Measurements from ENCODE around the gene UCP1.

The UCP1 gene, protein sequence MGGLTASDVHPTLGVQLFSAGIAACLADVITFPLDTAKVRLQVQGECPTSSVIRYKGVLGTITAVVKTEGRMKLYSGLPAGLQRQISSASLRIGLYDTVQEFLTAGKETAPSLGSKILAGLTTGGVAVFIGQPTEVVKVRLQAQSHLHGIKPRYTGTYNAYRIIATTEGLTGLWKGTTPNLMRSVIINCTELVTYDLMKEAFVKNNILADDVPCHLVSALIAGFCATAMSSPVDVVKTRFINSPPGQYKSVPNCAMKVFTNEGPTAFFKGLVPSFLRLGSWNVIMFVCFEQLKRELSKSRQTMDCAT

DNA sequence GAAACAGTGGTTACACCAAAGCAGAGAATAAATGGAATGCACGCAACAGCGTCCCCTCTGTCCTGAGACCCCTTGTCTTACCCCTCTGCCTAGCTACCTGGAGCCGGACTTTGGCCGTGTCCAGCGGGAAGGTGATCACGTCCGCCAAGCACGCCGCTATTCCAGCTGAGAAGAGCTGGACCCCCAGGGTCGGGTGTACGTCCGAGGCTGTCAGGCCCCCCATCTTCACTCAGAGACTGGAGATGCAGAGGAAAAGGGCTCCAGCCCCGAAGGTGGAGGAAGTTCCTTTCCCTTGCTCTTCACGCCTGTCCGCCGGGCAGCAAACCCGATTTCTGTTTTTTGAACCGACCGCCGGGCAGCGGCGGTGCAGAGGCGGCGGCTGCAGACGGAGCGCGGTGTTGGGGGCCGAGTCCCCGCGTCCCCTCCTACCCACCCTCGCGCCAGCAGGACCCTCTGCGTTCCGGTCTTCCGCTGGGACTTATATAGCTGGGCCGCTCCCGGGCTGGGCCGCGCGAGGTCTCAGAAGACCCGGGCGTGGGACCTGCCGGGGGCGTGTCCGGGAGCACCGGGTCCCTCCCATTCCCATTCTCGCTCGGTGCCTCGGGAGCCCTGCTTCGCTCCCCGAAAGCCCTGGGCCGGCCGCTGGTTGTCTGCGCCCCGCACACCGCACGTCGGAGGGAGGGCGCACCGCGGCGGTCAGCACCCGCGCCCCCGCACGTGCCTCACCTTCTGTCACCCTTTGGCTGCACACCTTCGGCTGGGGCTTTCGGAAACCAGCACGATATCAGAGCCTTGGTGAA lies at the start of gene UCP1:
UCP1 (minus strand) TSS at position 455 of the 800 bp plus-strand sequence; CDS start at position 223, 232 bp downstream.
- DNase-seq, result no peak

DNA sequence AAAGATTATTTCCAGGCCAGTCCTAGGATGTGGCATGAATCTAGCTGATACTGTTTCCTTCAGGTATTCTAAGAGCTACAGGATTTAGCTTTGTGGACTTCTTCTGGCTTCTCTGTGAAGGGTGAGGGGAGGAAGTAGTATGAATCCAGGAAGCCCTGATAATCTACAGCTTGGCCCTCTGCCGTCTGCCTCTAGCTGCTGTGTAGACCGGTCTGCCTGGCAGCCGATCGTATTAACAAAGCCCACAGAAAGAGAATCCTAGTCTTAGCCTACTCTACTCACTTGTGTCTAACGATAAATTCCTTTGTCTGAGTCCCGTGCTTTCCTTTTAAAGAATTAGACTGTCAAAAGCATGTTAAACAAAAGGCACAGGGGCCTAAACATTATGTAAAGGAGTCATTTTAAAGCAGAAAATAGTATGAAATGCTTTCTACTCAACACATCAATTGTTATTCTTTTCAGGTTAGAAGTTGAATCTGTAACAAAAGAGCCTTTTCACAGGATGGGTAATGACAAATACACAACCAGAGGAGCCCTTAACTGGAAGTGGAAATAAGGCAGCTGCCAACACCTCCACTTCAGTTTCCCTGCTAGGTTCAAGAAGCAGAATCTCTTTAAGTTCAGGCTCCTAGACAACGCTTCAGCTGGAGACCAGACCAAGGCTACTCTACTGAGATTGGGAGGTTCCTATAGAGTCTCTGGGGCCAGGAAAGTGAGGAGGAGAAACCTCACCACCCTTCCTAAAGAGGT lies 48.9 kb upstream of the UCP1 start:
- no peak for DNase-seq

DNA sequence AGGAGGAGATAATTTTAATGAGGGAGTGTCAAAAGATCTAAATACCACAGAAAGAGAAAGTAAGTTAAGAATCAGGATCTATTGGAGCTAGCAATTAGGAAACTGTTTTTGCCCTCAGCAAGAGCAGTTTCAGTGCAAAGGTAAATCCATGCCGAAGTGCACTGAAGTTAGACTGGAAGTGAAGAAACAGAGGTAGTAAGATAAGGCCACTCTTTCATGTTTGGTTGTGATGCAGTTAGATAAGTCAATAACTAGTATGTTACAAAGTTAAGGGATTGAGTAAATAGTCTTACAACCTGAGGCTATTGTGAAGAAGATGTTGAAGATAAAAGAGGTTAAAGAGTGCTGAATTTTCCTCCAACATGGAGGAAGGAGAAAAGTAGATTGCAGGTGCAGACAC lies 46.7 kb upstream of the UCP1 start:
- DNase-seq, result no peak

DNA sequence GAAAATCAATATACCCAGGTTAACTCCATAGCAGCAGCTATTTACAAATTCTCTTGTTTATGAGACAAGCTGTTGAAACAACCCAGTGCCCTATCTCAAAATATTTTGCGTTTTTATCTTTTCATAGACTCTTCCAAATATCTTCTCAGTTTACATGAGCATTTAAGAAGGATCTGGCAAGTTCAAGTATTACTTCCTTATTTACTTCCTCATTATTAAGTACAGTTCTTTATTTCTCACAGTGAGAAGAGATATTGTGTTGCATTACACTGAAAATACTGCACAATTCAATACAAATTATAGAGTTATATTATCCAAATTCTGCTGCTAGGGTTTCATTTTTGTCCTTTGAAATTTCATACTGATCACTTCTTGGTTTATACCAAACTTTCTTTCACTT lies 43.6 kb upstream of the UCP1 start:
- DNase-seq, result no peak

DNA sequence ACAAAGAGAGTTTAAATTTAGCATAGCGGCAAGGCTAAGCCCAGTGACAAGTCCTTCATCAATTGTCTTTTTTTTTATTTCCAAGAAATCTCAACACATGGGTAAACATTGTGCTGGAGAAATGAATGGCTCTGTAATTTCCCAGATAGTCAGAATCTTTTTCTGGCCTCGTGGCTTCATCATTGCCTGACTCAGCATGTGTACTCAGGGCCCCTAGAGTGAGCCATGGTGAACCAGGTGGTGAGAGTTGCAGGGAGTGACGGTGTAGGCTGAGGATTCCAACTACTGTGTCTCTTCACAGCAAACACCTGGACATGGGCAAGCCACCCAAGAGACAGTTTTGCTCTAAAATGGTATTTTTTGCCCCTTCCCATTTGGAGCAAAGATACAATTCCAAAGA lies 43.1 kb upstream of the UCP1 start:
- no peak for DNase-seq

DNA sequence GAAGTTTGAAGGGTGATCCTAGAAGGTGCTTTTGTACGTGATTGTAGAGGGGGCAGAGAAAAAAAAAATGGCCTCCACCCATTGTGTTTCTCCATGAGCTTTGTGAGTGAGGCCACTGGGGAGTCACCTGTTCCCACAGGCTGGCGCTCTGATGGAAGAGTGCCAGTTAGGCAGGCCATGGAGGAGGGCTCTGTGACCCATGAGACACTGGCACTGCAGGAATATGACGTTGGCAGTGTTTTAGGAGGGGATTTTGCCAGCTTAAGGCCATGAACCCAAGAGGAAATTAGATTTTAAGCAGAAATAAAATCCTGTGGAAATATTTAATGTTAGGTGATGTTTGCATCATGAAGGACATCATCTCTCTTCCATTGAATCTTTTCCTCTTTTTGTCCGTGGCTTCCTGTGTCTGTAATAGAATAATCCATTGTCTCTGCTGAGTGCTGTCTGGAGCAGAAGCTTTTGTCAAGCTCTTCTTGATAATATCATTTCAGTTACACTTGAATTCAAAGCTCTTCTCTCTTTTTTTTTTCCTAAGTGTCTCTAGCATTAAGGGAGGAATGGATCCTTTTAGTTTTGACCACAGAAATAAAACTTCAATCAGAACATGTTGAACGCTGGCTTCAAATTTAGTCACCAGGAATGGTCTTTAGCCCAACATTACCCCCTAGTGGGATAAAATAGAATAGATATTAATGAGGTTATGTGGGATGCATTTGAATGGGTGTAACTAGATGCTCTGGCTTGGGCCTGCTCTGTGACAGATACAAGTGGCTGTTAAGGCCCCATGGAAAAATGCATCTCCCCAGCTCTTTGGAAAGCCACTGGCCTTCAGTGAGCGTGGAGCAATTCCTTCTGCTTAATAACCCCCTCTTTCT lies 41.0 kb upstream of the UCP1 start:
- DNase-seq, result peak in 11 of 51 donors; percentile 2 to 52 (median 6)

DNA sequence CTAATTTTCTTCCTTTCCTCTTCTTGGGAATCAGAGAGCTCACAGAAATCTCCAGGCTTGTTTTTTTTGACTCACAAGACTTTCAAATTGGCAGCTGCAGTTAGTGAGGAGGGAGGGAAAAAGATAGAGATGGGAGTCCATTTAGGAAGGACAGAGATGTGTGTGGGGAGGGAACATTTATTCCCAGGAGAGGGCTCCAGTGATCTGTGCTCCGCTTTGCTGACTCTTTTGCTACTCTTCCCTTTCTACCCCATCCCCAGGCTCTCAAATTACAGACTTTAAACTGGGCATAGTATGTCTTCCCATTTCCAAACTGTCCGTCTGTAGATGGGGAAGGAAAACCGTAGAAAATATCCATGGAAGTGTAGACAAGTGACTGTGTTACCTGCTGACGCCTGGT lies 39.1 kb upstream of the UCP1 start:
- DNase-seq, result no peak

DNA sequence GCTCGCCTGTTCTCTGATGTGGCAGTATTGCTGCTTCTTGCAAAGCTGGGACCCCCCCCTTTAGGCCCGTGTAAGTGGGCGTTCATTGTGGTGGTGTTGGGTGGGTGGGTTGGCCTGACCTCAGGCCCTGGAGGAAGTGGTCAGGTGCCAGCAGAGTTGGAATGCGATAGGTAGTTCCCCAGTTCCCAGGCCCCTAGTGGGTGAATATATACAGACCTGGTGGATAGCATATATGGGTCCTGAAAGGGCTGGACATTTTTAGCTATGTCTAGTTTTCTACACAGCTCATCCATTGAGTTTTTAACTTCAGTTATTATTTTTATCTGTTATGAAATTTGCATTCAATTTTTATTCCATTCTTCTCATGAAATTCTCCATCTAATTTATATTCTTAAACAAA lies 35.8 kb upstream of the UCP1 start:
- no peak for DNase-seq

DNA sequence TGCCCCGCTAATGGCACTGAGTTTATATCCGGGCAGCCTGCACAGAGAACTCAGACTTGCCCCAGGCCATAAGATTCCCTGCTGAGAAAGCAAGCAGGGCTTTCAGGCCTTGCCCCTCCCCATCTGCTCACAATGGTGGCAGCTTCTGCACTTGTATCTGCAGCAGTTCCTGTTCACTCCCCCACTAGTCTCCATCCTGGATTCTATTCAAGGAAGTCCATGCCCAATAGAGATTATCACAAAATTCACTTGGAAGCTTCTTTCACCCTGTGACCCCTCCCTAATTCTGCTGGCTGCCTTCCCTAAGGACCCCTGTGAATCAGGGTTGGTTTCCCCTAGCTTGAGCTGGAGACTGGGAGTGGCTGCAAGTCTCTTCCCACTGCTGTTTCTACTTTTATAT lies 34.5 kb upstream of the UCP1 start:
- no peak for DNase-seq

DNA sequence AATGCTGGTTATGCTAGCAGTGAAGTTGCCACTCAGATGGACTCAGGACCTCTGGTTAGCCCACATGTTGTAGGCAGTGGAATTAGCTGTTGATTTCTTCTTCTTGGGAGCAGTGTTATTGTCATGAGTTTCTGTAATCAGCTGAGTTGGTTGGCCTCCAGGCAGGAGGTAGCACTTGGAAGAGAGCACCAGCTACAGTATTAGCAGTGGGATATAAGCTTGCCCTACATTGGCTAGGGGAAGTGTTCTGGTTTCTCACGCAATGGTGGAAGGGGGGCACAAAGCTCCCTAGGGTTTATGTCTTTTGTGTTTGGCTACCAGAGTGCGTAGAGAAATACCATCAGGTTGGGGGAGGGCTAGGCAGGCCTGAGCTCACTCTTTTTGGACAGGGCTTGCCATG lies 34.0 kb upstream of the UCP1 start:
- no peak for DNase-seq

DNA sequence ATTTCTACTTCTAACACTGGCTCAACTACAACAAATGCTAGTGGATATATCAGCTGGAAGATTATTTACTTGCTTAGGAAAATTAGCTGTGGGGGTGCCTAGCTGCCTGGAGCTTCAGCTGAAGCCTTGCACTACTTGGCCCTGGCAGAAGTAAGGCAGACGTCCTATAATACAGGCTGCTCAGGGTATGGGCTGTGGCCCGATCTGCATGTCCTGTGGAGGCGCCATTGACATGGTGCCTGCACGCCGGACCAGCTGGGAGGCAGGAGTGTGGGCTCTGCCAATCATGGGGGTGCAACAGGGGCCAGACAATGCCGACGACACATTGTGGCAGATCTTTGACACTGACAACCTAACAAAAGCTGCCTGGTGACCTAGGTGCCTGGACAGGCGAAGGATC lies 31.6 kb upstream of the UCP1 start:
- DNase-seq, result no peak

DNA sequence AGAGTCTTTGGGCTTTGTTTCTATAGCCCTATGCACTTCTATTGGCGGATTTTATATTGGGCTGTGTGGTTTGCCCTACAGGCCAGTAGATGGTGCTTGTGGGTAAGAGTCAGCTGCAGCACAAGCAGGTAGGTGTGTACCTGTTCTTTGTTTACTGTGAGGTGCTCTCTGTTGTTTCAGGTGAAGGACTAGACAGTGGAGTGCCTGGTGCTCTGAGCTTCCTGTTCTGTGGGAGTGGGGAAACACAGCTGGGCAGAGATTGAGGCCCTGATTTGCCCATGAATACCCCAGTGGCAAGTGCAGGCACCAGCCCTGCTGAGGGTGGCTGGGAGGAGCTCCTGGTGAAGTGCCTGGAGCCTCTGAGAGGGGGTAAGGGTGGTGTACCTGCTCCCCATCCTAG lies 26.3 kb upstream of the UCP1 start:
- DNase-seq, result no peak

DNA sequence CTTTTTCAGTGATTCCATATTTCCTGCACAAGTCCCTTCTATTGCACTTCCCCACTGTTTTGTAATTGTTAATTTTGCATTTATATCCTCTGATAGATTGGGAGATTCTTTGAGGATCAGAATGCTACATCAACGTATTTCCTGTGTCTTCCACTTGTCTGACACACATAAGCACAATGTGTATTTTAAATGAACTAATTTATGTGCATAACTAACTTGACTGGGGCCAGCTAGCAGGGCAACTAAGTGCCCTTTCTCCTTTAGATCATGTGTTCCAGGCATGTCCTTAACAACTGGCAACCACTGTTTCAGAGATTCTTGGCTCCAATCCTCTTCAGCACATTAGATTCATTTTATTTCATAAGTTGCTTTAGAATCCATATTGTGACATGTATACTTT lies 15.7 kb upstream of the UCP1 start:
- DNase-seq, result no peak

DNA sequence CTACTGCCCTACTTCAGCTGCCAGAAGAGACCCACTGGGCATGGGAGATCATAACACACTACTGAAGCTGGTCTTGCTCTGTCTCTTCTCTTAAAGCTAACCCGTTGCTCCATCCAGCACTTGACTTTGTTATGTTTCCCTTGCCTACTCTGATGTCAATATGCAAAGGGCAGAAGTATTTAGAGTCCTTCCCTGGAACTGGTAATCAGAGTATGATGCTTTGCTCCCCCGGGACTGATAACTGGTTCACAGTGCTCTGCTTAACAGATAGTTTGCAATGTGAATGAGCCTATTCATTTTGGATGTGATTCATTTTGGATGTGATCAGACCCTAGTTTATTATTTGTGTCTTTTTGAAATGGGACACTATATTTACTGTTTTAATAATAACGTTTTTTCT lies 12.3 kb upstream of the UCP1 start:
- no peak for DNase-seq

DNA sequence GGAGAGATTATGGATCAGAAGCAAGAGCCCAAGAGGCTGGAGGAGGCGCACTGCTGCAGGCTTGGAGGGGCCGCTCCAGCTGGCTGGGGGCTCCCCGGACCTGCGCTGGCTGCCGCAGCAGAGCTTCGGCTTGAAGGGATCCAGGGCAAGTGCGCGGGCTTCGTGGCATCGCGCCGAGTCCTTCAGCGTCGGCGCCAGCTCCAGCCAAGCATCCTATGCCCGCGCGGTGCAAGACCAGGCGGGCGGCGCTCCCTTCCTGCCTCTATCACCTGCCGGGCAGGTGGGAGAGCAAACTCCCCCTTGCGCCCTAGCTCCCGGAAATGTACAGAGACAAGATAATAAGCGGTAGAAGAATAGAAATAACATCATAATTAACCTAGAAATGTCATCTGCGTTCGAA lies 10.5 kb upstream of the UCP1 start:
- no peak for DNase-seq

DNA sequence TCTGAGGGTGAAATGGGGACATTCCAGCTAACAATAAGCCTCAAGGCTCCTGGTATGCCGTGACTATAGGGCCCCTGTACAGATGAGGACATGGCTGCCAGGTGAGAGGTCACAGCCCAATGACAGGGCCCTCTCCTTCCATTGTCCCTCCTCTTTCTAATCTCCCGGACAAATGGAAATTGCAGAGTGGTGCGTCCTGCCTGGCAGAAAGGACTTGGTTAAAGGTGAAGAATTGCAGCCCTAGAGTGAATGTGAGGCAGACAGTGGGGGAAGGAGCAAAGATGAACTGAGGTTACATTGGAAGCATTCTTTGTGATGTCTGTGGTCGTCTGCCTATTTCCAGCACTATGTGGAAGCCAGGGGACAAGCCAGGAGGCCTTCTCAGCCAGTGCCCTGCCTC lies 6.7 kb upstream of the UCP1 start:
- DNase-seq, result no peak

DNA sequence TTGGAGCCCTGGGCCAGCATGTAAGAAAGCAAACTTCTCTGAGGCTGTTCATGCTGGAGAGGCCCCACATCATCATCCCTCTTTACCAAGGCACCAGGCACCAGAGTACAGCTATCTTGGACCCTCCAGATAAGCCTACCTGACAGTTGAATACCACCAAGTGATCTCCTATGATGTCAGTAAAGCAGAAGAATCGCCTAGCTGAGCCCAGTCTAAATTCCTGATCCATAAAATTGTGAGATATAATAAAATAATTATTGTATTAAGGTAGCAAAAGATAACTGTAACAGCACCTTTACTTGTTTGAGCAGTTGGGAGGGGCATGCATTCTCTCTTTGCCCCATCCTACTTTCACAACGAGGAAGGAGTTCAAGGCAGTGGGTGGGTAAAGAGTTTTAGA lies 2.9 kb upstream of the UCP1 start:
- no peak for DNase-seq

DNA sequence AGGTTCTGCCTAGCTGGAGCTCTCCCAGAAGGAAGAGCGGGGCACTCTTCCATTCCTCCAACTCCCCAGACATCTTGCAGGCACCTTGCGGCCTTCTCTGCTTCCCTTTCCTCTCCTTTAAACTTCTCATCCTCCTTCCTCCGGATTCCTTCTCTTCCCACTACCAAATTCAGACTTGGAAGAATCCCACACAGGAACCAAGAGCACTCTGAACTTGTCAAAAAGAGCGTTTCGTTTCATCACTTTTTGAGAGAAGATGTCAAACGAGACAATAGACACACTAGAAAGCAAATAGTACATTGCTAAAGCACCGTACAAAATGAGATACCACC lies 512 bp upstream of the UCP1 start:
- no peak for DNase-seq

DNA sequence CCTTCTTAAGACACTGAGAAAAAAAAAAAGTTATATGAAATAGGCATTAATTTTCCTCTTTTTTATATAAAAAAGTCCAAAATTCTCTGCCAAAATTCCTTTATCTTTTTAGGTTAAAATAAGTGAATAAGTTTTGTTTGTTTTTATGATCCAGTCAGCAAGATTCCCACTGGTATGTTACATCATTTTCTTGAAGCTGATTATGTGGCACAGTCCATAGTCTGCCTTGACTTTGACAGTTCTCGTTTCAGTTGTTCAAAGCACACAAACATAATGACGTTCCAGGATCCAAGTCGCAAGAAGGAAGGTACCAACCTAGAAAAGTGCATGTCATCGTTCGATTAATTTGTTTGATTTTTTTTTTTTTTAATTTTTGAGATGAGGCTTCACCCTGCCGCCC lies 9.1 kb downstream of the UCP1 start:
- no peak for DNase-seq

DNA sequence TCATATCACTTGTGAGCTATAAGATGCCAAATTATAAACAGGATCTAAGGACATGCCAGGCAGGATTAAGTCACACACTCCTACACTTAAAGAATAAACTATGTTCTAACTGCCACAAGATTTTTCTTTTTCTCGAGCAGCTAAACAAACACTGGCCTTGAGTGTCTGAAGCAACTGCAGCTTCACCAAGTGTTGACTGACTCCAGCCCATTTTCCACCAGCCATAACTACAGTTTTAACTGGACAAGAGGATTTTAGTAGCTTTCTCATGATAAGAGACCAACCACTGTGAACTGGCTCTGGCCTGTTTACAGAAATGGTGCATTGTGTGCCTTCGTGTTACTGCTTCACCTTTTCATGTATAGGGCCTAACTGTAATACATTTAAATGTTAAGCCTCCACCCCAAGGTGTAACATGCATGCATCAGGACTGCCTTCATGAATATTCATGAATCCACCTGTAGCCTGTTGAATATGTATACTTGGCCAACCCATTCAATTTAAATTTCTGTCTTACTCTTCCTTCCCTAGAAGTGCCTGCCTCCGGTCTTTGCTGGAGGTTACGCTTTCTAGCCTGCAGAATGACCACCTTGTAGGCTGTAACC lies 10.8 kb downstream of the UCP1 start:
- DNase-seq, result no peak

DNA sequence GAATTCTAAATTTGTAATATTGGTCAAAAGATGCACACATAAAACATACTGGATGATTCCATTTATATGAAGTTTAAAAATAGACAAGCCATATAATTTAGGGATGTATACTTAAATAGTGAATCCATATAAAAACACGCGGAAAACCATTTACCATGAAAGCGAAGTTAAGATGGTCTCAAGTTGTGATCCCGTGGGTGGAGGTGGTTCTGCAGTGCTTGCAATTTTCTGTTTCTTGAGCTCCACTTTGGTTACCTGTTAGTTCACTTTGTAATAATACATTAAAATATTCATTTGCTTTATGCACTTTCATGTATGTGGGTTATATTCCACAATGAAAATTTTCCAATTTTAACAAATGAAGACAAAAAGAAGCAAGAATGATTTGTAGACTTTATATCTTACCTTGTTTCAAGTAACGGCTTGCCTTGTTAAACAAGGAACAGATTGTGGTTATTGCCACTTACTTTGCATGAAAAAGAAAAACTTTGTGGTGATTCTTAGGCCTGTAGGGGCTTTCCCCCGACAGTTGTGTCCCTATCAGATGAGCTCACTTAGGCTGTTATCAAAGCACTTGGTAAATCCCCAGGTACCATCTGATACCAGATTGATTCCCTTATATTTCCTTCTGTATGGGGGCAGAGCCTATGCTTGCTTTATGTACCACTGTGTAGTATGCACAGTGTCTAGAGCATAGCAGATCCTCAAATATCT lies 12.2 kb downstream of the UCP1 start:
- no peak for DNase-seq
